HT-29 (cell line): ENCODE results near the gene CLASRP. TPM values are rescaled to one million over a fixed set of nuclear protein-coding genes. Genes with fewer than 3 reads are reported as not detected.

Experiments used
- DNase-seq: peaks from one replicate; pipeline ENCODE4 v3.0.0-alpha.2; 2015; ENCODE audit warnings: low spot score
- total RNA-seq: library from RNA; depleted of rRNA; stranded (reverse); fragments of >200 nt; shearing (Covaris generic); gene quantifications from 2 replicates; pipeline ENCODE4 v1.2.3, GENCODE V29; 2014

Gene CLASRP
- total RNA-seq, 1 experiment from 2014 or later: 90.2 TPM

GRCh38 chr19:45019187-45019586 is 19.7 kb upstream of the CLASRP start:
- DNase-seq: no peak

GRCh38 chr19:45020071-45020470 is 18.8 kb upstream of the CLASRP start:
- no peak for DNase-seq

- DNase-seq: no peak
These were observed 16.9 kb upstream of the CLASRP start for GRCh38 chr19:45021971-45022370.

GRCh38 chr19:45023048-45023447 is 15.8 kb upstream of the CLASRP start:
- DNase-seq: no peak

GRCh38 chr19:45025264-45025663 is 13.6 kb upstream of the CLASRP start:
- DNase-seq: no peak

- no peak for DNase-seq
These were observed 11.5 kb upstream of the CLASRP start for GRCh38 chr19:45027371-45027770.

- DNase-seq: no peak
These were observed 8.0 kb upstream of the CLASRP start for GRCh38 chr19:45030825-45031224.

GRCh38 chr19:45032421-45032820 is 6.4 kb upstream of the CLASRP start:
- no peak for DNase-seq

- no peak for DNase-seq
These were observed 3.1 kb upstream of the CLASRP start for GRCh38 chr19:45035755-45036154.

- DNase-seq: no peak
These were observed 1.3 kb upstream of the CLASRP start for GRCh38 chr19:45037393-45038169.

GRCh38 chr19:45040059-45040771 is 1.4 kb downstream of the CLASRP start:
- no peak for DNase-seq

GRCh38 chr19:45041125-45041524 is 2.3 kb downstream of the CLASRP start:
- no peak for DNase-seq

GRCh38 chr19:45045671-45046353 is 7.0 kb downstream of the CLASRP start:
- DNase-seq: no peak

GRCh38 chr19:45046355-45046754 is 7.5 kb downstream of the CLASRP start:
- no peak for DNase-seq

- no peak for DNase-seq
These were observed 8.4 kb downstream of the CLASRP start for GRCh38 chr19:45047188-45047797.

- no peak for DNase-seq
These were observed 10.4 kb downstream of the CLASRP start for GRCh38 chr19:45049073-45049736.

GRCh38 chr19:45050036-45050435 is 11.2 kb downstream of the CLASRP start:
- no peak for DNase-seq

- DNase-seq: no peak
These were observed 13.2 kb downstream of the CLASRP start for GRCh38 chr19:45051929-45052579.

- no peak for DNase-seq
These were observed 18.0 kb downstream of the CLASRP start for GRCh38 chr19:45056831-45057230.

- DNase-seq: no peak
These were observed 18.6 kb downstream of the CLASRP start for GRCh38 chr19:45057444-45057843.

GRCh38 chr19:45058622-45059159 is 19.8 kb downstream of the CLASRP start:
- no peak for DNase-seq
